IMR-90 (cell line): ENCODE results near the gene MRPL52. TPM values are rescaled to one million over a fixed set of nuclear protein-coding genes. Genes with fewer than 3 reads are reported as not detected.
"Not testable (repeated sequence)": the region's sequence is repeated elsewhere in the genome, so short reads cannot be mapped to it uniquely, and the experiment has no call there.

Experiments used
- ATAC-seq: fragments of 200-7000 bp; cut with Tn5 transposase; 2 replicates; pipeline ENCODE4 v1.9.1; 2020; ENCODE audit warnings: low read depth, mild to moderate bottlenecking, moderate library complexity
- BruUV-seq: library from RNA; stranded (reverse); fragments of 400-500 nt; replicated peaks from 2 replicates; lab custom pipeline; 2021; lab: Mats Ljungman, UMichigan
- CTCF ChIA-PET: fragments of 300-600 bp; formaldehyde crosslinking; extraction: SDS; loops from one replicate; lab custom pipeline; 2021; ENCODE audit warnings: antibody characterized with exemption; lab: Yijun Ruan, JAX
- POLR2A ChIA-PET: fragments of 300-600 bp; sonication (Branson Sonifier 250); formaldehyde crosslinking; loops from one replicate; lab custom pipeline; 2022; ENCODE audit warnings: antibody characterized with exemption; ENCODE audit not compliant: unreplicated experiment; lab: Charles Lee
- DNase-seq: peaks from one replicate; pipeline ENCODE4 v3.0.0; 2013
- H2AFZ ChIP-seq: replicated peaks from 2 replicates; pipeline ENCODE3; 2013; ENCODE audit warnings: low read length, mild to moderate bottlenecking; ENCODE audit not compliant: poor library complexity
- H2AK5ac ChIP-seq: 2 replicates; pipeline ENCODE4 v1.6.1; 2013; ENCODE audit warnings: low read depth, low read length, inconsistent platforms
- H2AK9ac ChIP-seq: replicated peaks from 2 replicates; pipeline ENCODE3; 2013; ENCODE audit warnings: mild to moderate bottlenecking, low read depth, low read length, moderate library complexity; ENCODE audit not compliant: poor library complexity
- H2BK120ac ChIP-seq: 2 replicates; pipeline ENCODE4 v1.6.1; 2013; ENCODE audit warnings: low read depth, low read length, inconsistent platforms
- H2BK15ac ChIP-seq: 3 replicates; pipeline ENCODE4 v1.6.1; 2013; ENCODE audit warnings: low read depth, low read length, inconsistent platforms
- H2BK20ac ChIP-seq: 2 replicates; pipeline ENCODE4 v1.6.1; 2013; ENCODE audit warnings: low read depth, mild to moderate bottlenecking, inconsistent platforms, low read length, moderate library complexity
- H2BK5ac ChIP-seq: 2 replicates; pipeline ENCODE4 v1.6.1; 2013; ENCODE audit warnings: mild to moderate bottlenecking, low read depth, low read length, inconsistent platforms; ENCODE audit not compliant: poor library complexity, severe bottlenecking
- H3K14ac ChIP-seq: replicated peaks from 2 replicates; pipeline ENCODE4 v1.6.1; 2013; ENCODE audit warnings: low read depth, low read length, inconsistent platforms
- H3K18ac ChIP-seq: 2 replicates; pipeline ENCODE4 v1.6.1; 2013; ENCODE audit warnings: low read depth, low read length, control low read depth
- H3K23ac ChIP-seq: 2 replicates; pipeline ENCODE4 v1.6.1; 2013; ENCODE audit warnings: low read depth, low read length, inconsistent platforms
- H3K27ac ChIP-seq: 2 replicates; pipeline ENCODE4 v1.5.1; 2013; ENCODE audit warnings: mild to moderate bottlenecking, control low read depth, low read length; ENCODE audit not compliant: insufficient read depth
- H3K27me3 ChIP-seq: 2 replicates; pipeline ENCODE4 v1.6.1; 2013; ENCODE audit warnings: low read length; ENCODE audit not compliant: control insufficient read depth, insufficient read depth
- H3K36me3 ChIP-seq: 2 replicates; pipeline ENCODE4 v1.6.1; 2013; ENCODE audit warnings: low read length, mixed read lengths; ENCODE audit not compliant: control insufficient read depth, insufficient read depth
- H3K4ac ChIP-seq: 2 replicates; pipeline ENCODE4 v1.6.1; 2013; ENCODE audit warnings: low read depth, low read length, inconsistent platforms
- H3K4me1 ChIP-seq: 2 replicates; pipeline ENCODE4 v1.6.1; 2013; ENCODE audit warnings: low read length, mixed read lengths; ENCODE audit not compliant: control insufficient read depth, insufficient read depth
- H3K4me2 ChIP-seq: 2 replicates; pipeline ENCODE4 v1.6.1; 2013; ENCODE audit warnings: low read depth, mild to moderate bottlenecking, control low read depth, low read length, moderate library complexity
- H3K4me3 ChIP-seq: 2 replicates; pipeline ENCODE4 v1.5.1; 2013; ENCODE audit warnings: low read depth, mild to moderate bottlenecking, control low read depth, low read length, moderate library complexity; ENCODE audit not compliant: insufficient read depth
- H3K56ac ChIP-seq: 2 replicates; pipeline ENCODE4 v1.6.1; 2013; ENCODE audit warnings: low read length, inconsistent platforms; ENCODE audit not compliant: insufficient read depth; ENCODE audit errors: extremely low read depth
- H3K79me1 ChIP-seq, 2 experiments: 2 replicates each; pipeline ENCODE4 v1.6.1; 2013; ENCODE audit warnings: low read length in 2 of 2, inconsistent platforms in 1 of 2, low read depth in 1 of 2
- H3K9ac ChIP-seq: 2 replicates; pipeline ENCODE4 v1.6.1; 2013; ENCODE audit warnings: low read depth, low read length, control low read depth
- H3K9me1 ChIP-seq: 2 replicates; pipeline ENCODE4 v1.6.1; 2013; ENCODE audit warnings: low read length, inconsistent platforms; ENCODE audit not compliant: insufficient read depth
- H3K9me3 ChIP-seq: 2 replicates; pipeline ENCODE4 v1.6.1; 2013; ENCODE audit warnings: low read length; ENCODE audit not compliant: control insufficient read depth, insufficient read depth
- H4K20me1 ChIP-seq: 2 replicates; pipeline ENCODE4 v1.6.1; 2013; ENCODE audit warnings: low read length, inconsistent platforms; ENCODE audit not compliant: insufficient read depth
- H4K5ac ChIP-seq: 2 replicates; pipeline ENCODE4 v1.6.1; 2013; ENCODE audit warnings: mild to moderate bottlenecking, low read depth, low read length, control low read depth
- H4K8ac ChIP-seq, 2 experiments: 2 replicates each; pipeline ENCODE4 v1.6.1; 2013; ENCODE audit warnings: low read depth in 2 of 2, low read length in 2 of 2, control low read depth in 1 of 2, inconsistent platforms in 1 of 2
- H4K91ac ChIP-seq: 2 replicates; pipeline ENCODE4 v1.6.1; 2013; ENCODE audit warnings: low read depth, low read length, inconsistent platforms; ENCODE audit not compliant: insufficient read depth
- BHLHE40 ChIP-seq: fragments of 150-350 bp; IDR thresholded peaks from 2 replicates; pipeline ENCODE4 v1.6.1; 2016; ENCODE audit warnings: mild to moderate bottlenecking, low read depth, low read length
- CHD1 ChIP-seq: IDR thresholded peaks from 2 replicates; pipeline ENCODE4 v1.6.1; 2012; ENCODE audit warnings: low read depth, low read length, improper control_type of control experiment
- WGBS, 2 experiments: methylation state at CpG; one replicate each; pipeline versions ENCODE4 v1.1.5 to v1.1.7; 2013; ENCODE audit warnings: missing lambda C conversion rate in 2 of 2; ENCODE audit not compliant: insufficient read length in 1 of 2; ENCODE audit errors: extremely low coverage in 2 of 2; 5-methylcytosine and 5-hydroxymethylcytosine counted together
- dilution Hi-C: fragments of 300-500 bp; cut with HindIII; formaldehyde crosslinking; loops from one replicate; pipeline ENCODE4 v1.14.3; 2018; ENCODE audit warnings: low sequenced_read_pairs; ENCODE audit not compliant: unreplicated experiment
- in situ Hi-C: fragments of 300-500 bp; cut with MboI; formaldehyde crosslinking; loops from 3 replicates; pipeline ENCODE4 v1.14.3; 2019; ENCODE audit warnings: low sequenced_read_pairs, inconsistent platforms, mixed read lengths
- intact Hi-C: fragments of 100-400 bp; cut with micrococcal nuclease; formaldehyde crosslinking; loops from 2 replicates; pipeline ENCODE4 v1.10.0; 2022
- polyA plus RNA-seq, 3 experiments: library from polyadenylated mRNA; depleted of rRNA; stranded (reverse); fragments of >200 nt; gene quantifications; 2 replicates each; pipeline ENCODE4 v1.2.3, GENCODE V29; 2012; ENCODE audit warnings: low replicate concordance in 1 of 3
- total RNA-seq: library from RNA; depleted of rRNA; stranded (reverse); fragments of >200 nt; gene quantifications from 2 replicates; pipeline ENCODE4 v1.2.3, GENCODE V29; 2012
- TF ChIP-seq, protein P1 (sequence below): fragments of 150-350 bp; IDR thresholded peaks from 2 replicates; pipeline ENCODE4 v1.6.1; 2017; ENCODE audit warnings: mild to moderate bottlenecking, antibody characterized with exemption, low read length, low read depth

MRPL52 gene
- total and polyA plus RNA-seq, 2 of the 4 experiments (the other 2 are of a cell fraction), result 33.1 to 51.4 TPM

DNA sequence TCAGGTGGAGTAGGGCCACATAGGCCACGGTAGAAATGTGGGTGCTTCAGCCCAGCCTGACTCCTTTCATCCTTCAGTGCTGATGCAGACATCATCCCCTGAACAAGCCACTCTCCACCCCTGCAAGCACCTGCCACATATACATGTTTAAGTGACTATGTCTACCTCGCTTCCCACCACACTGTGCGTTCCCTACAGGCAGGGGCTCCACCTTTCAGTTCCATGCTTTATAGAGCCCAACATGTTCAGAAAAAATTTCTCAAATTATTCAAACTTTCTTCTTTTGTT, 26.1 kb upstream of the MRPL52 start (continued):
- TF ChIP-seq, protein P1, sequence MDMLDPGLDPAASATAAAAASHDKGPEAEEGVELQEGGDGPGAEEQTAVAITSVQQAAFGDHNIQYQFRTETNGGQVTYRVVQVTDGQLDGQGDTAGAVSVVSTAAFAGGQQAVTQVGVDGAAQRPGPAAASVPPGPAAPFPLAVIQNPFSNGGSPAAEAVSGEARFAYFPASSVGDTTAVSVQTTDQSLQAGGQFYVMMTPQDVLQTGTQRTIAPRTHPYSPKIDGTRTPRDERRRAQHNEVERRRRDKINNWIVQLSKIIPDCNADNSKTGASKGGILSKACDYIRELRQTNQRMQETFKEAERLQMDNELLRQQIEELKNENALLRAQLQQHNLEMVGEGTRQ, result no peak
- TF ChIP-seq BHLHE40 (no peak), CHD1 (no peak)

DNA sequence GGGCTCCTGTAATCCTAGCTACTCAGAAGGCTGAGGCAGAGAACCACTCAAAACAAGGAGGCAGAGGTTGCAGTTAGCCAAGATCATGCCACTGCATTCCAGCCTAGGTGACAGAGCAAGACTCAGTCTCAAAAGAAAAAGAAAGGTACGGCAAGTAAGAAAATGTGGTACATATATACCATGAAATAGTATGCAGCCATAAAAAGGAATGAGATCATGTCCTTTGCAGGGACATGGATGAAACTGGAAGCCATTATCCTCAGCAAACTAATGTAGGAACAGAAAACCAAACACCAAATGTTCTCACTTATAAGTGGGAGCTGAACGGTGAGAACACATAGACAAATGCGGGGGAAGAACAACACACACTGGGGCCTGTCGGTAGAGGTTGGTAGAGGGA, 24.5 kb upstream of the MRPL52 start:
- H4K20me1 ChIP-seq, intact Hi-C loops, dilution Hi-C loops, H3K18ac ChIP-seq, H3K4ac ChIP-seq, H2BK15ac ChIP-seq, H3K79me1 ChIP-seq, ATAC-seq, H3K14ac ChIP-seq, H2AFZ ChIP-seq, H4K5ac ChIP-seq, H3K23ac ChIP-seq, H3K4me2 ChIP-seq, H3K9me1 ChIP-seq, H2BK120ac ChIP-seq, H3K27ac ChIP-seq, H3K27me3 ChIP-seq, H3K56ac ChIP-seq, H2AK5ac ChIP-seq, DNase-seq, H3K4me1 ChIP-seq, H3K4me3 ChIP-seq, H3K9me3 ChIP-seq, H2BK20ac ChIP-seq, POLR2A ChIA-PET, H2AK9ac ChIP-seq, H2BK5ac ChIP-seq, H3K9ac ChIP-seq, in situ Hi-C loops, BruUV-seq, H4K8ac ChIP-seq, H3K36me3 ChIP-seq, H4K91ac ChIP-seq: not testable (repeated sequence)
- WGBS, 2 experiments, result no CpG with 5 or more reads among the region's 4 CpGs
- CTCF ChIA-PET, result interaction anchor here (1.5 kb wide), 1 partner anchor 68 kb away, joined by 3 read pairs; no protein-coding TSS in a partner anchor
